ENCODE data around the gene SLC6A19.

SLC6A19 gene

GRCh38 chr5:1270933-1271914 lies 69.8 kb downstream of the SLC6A19 start:
- DNase-seq, result no peak

- no peak for DNase-seq
Measured at GRCh38 chr5:1272201-1272600, 70.8 kb downstream of the SLC6A19 start.

GRCh38 chr5:1273745-1274144 lies 72.3 kb downstream of the SLC6A19 start:
- DNase-seq, result no peak

- no peak for DNase-seq
Measured at GRCh38 chr5:1274471-1274870, 73.1 kb downstream of the SLC6A19 start.

All from left hindlimb (tissue), 1 donor.